ENCODE measurements around the gene SIPA1L3. TPM values are rescaled to one million over a fixed set of nuclear protein-coding genes. Genes with fewer than 3 reads are reported as not detected.

Gene SIPA1L3
- total and polyA plus RNA-seq, 9 of the 15 experiments (the other 6 are each of a cell fraction or from before 2014, with no cell fraction given): 0.01 to 6.1 (median 2.5) TPM

DNA sequence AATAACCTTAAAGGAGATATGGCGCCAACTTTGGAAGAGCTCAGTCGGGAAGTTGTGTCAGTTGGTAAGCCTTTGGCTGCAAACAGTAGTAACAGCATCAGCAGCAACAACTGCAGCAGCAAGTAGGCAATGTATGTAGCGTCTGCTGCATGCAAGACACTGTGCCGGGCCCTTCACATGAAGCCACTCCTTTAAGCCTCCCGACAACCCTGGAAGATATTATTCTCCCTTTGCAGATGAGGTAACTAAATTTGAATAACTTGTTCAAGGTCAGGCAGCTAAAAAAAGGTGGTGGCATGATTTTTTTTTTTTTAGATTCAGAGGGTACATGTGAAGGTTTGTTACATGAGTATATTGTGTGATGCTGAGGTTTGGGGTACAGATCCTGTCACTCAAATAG lies 19.7 kb downstream of the SIPA1L3 start:
- ChIA-PET POLR2A (no interaction called here), CTCF (ENCODE audit: low intra/inter-chr PET ratio) (no interaction called here)
- H3K79me2 ChIP-seq (ENCODE audit: control insufficient read depth, insufficient read depth, low read length): no peaks in the 10 kb centered on the region
- H3K9me3 ChIP-seq (replicated peaks; ENCODE audit: control insufficient read depth, insufficient read depth, low read depth, low read length): no peaks in the 10 kb centered on the region
- ATAC-seq: no peak
- DNase-seq (ENCODE audit: extremely low read depth in 1 of 4, low spot score in 3 of 4): no peak
- H3K27me3 ChIP-seq (ENCODE audit: control insufficient read depth in 2 of 2, insufficient read depth in 2 of 2, low read length in 2 of 2): no peaks in the 10 kb centered on the region
- TF ChIP-seq FOXJ3 (CRISPR knock-in tag; IDR thresholded peaks at IDR 0.05) (no peak), ZNF212 (CRISPR knock-in tag; IDR thresholded peaks at IDR 0.05) (no peak)
- TF ChIP-seq, protein P1, sequence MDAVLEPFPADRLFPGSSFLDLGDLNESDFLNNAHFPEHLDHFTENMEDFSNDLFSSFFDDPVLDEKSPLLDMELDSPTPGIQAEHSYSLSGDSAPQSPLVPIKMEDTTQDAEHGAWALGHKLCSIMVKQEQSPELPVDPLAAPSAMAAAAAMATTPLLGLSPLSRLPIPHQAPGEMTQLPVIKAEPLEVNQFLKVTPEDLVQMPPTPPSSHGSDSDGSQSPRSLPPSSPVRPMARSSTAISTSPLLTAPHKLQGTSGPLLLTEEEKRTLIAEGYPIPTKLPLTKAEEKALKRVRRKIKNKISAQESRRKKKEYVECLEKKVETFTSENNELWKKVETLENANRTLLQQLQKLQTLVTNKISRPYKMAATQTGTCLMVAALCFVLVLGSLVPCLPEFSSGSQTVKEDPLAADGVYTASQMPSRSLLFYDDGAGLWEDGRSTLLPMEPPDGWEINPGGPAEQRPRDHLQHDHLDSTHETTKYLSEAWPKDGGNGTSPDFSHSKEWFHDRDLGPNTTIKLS (IDR thresholded peaks at IDR 0.05; ENCODE audit: borderline replicate concordance, low read depth): no peak
- in situ Hi-C loops (cut with MboI): loop anchor here (10.0 kb wide), 1 partner anchor 298 kb away; the partner anchor contains the start of gene DPF1
- no peak overlapping the region for H3K27ac ChIP-seq (ENCODE audit: extremely low read depth, low read depth, low read length)
- intact Hi-C loops (cut with micrococcal nuclease): no loop called here
- no peak overlapping the region for H3K4me3 ChIP-seq
- no peak overlapping the region for H3K4me2 ChIP-seq (ENCODE audit: insufficient read depth, low read length)
- no TSS peak for BruUV-seq (replicated peaks)
- H4K20me1 ChIP-seq (replicated peaks; ENCODE audit: control insufficient read depth, insufficient read depth, low read length): no peaks in the 10 kb centered on the region
- no peak overlapping the region for H3K9ac ChIP-seq (ENCODE audit: insufficient read depth in 1 of 2, low read depth in 2 of 2, low read length in 2 of 2)
- H3K4me1 ChIP-seq (replicated peaks in 1 of 2; ENCODE audit: control insufficient read depth in 2 of 2, insufficient read depth in 2 of 2, low read length in 2 of 2): no peaks in the 10 kb centered on the region; a peak in 1 of 5 replicates
- no peak for FAIRE-seq
- WGBS (ENCODE audit: insufficient coverage, low coverage, missing lambda C conversion rate): 15% methylated on average over 5 of the region's 5 CpGs
- no peaks in the 10 kb centered on the region for H3K9me1 ChIP-seq (ENCODE audit: control insufficient read depth, insufficient read depth, low read length)
- no peaks in the 10 kb centered on the region for H3K36me3 ChIP-seq (ENCODE audit: control insufficient read depth, insufficient read depth, low read length)
- no peak overlapping the region for H2AFZ ChIP-seq (ENCODE audit: low read depth, low read length)

Measured in K562 (cell line).